Activated CD4-positive, CD25-positive, alpha-beta regulatory T cell (primary cell): ENCODE measurements around the gene PLOD2.

Experiments used
- DNase-seq, 4 experiments: peaks; one replicate each; lab custom pipeline; 2025; lab: John Stamatoyannopoulos, UW

Gene PLOD2

GRCh38 chr3:146166415-146166821 is 5.4 kb upstream of the PLOD2 start:
- DNase-seq, result no peak

GRCh38 chr3:146165877-146166276 is 4.9 kb upstream of the PLOD2 start:
- no peak for DNase-seq

GRCh38 chr3:146164971-146165769 is 4.2 kb upstream of the PLOD2 start:
- DNase-seq, result no peak

- no peak for DNase-seq
Observed at GRCh38 chr3:146164506-146164905, 3.5 kb upstream of the PLOD2 start.

- no peak for DNase-seq
Observed at GRCh38 chr3:146164071-146164470, 3.1 kb upstream of the PLOD2 start.

- DNase-seq, result no peak
Observed at GRCh38 chr3:146163584-146163983, 2.6 kb upstream of the PLOD2 start.

GRCh38 chr3:146162561-146162960 is 1.6 kb upstream of the PLOD2 start:
- no peak for DNase-seq

- DNase-seq, result no peak
Observed at GRCh38 chr3:146161663-146162002, 649 bp upstream of the PLOD2 start.

GRCh38 chr3:146160321-146160963 is 542 bp downstream of the PLOD2 start:
- DNase-seq, result no peak

- DNase-seq, result no peak
Observed at GRCh38 chr3:146159616-146160320, 1.2 kb downstream of the PLOD2 start.

GRCh38 chr3:146159037-146159436 is 1.9 kb downstream of the PLOD2 start:
- no peak for DNase-seq

- DNase-seq, result no peak
Observed at GRCh38 chr3:146157325-146158060, 3.5 kb downstream of the PLOD2 start.

GRCh38 chr3:146156666-146157314 is 4.2 kb downstream of the PLOD2 start:
- no peak for DNase-seq

GRCh38 chr3:146156095-146156494 is 4.9 kb downstream of the PLOD2 start:
- no peak for DNase-seq

- no peak for DNase-seq
Observed at GRCh38 chr3:146154995-146155394, 6.0 kb downstream of the PLOD2 start.

- no peak for DNase-seq
Observed at GRCh38 chr3:146154316-146154715, 6.7 kb downstream of the PLOD2 start.

GRCh38 chr3:146153429-146153828 is 7.6 kb downstream of the PLOD2 start:
- DNase-seq, result no peak

GRCh38 chr3:146152834-146153233 is 8.2 kb downstream of the PLOD2 start:
- DNase-seq, result no peak

- DNase-seq, result no peak
Observed at GRCh38 chr3:146148468-146148931, 12.5 kb downstream of the PLOD2 start.

GRCh38 chr3:146145642-146146041 is 15.3 kb downstream of the PLOD2 start:
- DNase-seq, result no peak

- DNase-seq, result no peak
Observed at GRCh38 chr3:146142757-146143156, 18.2 kb downstream of the PLOD2 start.
